GM18867 (cell line): ENCODE data around the gene RYK.
A peak's percentile ranks its signal among the peaks of the same experiment; 100 is the strongest.

Source experiments
- ATAC-seq: cut with Tn5 transposase; IDR thresholded peaks from one replicate; pipeline ENCODE4 v1.9.1; 2021; ENCODE audit warnings: mild to moderate bottlenecking, moderate library complexity; ENCODE audit not compliant: unreplicated experiment

RYK gene

DNA sequence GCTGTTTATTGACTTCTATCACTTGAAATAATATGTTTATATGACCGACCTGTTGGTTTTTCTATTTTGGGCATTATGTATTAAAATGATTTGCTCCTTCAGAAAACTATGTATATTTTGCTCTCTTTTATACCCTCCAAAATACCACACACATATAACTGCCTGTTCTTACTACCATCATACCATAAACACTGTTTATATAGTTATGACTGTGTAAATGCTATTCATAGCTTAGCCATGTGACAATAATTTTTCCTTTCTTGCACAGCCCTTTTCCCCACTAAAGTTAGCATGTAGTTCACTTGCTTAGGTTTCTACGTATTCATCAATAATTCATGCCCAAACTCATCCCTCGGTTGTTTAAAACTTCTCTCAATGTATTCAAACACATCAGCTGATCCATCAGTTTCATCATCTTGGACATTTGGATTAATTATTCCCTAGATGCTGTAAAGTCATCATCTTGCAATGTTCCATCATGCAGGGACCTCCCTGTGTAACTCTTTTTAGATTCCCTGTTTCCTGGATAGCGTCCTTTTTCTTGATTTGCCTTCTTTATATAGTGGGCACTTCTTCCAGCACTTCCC, 8.2 kb upstream of the RYK start:
- no peak for ATAC-seq

DNA sequence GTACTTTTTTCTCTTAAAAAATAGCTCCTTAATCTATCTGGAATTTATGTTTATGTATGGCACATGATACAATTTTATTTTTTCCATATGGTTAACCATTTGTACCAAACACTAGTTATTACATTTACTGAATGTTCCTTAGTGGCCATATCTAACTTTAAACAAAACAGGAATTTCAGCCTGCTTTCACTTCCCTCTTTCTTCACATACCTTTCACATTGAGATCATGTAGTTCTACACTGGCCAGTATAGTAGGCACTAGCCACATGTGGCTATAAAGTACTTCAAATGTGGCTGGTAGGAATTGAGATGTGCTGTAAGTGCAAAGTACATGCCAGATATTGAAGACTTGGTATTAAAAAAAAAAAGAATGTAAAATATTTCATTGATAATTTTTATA, 4.7 kb upstream of the RYK start:
- ATAC-seq, result no peak

GRCh38 chr3:134253475-134254226, 3.0 kb upstream of the RYK start:
- ATAC-seq, result no peak

GRCh38 chr3:134252766-134253165, 2.1 kb upstream of the RYK start:
- no peak for ATAC-seq

GRCh38 chr3:134251731-134252391, 1.2 kb upstream of the RYK start:
- ATAC-seq, result no peak

DNA sequence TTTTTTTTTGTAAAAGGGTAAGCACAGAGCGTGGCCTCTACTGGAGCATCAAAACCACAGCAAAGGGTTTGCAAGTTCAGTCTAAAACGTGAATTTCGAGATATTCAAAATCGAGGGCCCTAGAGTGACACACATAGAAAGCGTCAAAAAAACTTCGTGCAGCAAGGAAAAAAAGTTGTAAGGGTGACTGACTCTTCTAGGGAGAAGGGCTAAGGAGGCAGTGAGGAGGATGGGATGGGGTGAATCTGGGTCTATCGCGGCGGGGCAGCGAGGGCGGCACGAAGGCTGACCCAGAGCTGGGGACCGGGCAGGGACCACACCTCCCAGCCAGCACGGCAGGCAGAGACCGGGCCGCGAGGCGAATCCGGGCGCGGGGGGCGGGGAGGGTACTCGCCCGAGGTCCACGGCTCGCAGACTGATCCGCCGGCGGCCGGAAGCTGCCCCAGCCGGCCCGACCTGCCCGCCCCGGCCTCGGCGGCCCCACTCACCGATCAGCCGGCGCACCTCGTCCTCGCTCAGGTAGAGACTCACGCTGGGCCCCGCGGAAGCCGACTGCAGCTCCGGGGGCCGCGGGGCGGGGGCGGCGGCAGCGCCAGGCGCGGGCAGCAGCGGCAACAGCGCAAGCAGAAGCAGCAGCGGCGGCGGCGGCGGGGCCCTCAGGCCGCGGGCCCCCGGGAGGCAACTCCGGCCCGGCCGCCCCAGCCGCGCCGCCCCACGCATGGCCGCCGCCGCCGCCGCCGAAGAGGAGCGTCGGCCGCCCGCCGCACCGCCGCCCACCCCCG, 533 bp downstream of the RYK start:
- ATAC-seq, result peak; percentile 51

DNA sequence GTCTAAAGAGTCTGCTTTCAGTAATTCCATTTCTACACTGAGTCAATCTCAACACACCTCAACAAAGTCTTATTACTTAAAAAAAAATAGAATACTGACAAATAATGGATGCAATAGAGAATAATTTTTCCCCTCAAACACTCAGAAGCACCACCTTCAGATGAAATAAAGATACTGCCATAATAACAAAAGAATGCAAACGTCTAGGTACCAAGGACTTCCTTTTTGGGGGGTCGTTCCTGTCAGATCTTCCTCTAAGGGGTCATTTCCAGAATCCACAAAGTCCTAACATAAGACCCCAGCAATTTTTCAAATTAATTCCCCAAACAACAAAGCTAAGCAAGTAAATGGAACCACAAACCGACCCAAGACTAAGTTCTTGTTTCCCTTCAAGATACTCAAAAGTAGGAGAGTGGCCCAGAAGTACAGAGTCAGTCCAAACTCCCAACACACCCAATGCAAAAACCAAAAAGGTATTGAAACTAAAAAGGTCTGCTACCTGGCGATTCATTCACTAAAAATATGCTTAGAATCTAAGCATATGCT, 1.3 kb downstream of the RYK start:
- ATAC-seq, result no peak

- ATAC-seq, result no peak
Observed at GRCh38 chr3:134244921-134245320, 5.7 kb downstream of the RYK start.

- no peak for ATAC-seq
Observed at GRCh38 chr3:134242649-134243617, 7.7 kb downstream of the RYK start.

DNA sequence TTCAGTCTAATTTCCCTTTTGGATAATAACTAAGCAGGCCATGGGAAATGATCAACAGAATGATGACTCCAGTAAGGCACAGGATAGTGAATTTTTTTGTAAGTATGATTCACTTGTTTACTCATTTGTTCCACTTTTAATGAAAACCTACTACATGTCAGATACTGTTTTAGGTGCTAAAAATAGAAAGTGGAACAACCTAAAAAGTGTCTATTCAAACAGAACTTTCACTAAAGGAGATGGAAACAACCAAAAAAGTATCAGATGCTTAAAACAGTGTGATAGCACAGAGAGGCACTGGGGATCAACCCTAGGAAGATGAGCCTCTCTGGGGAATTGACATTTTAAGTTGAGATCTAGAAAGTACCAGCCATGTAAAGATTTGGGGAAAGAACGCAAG, 11.1 kb downstream of the RYK start:
- no peak for ATAC-seq

DNA sequence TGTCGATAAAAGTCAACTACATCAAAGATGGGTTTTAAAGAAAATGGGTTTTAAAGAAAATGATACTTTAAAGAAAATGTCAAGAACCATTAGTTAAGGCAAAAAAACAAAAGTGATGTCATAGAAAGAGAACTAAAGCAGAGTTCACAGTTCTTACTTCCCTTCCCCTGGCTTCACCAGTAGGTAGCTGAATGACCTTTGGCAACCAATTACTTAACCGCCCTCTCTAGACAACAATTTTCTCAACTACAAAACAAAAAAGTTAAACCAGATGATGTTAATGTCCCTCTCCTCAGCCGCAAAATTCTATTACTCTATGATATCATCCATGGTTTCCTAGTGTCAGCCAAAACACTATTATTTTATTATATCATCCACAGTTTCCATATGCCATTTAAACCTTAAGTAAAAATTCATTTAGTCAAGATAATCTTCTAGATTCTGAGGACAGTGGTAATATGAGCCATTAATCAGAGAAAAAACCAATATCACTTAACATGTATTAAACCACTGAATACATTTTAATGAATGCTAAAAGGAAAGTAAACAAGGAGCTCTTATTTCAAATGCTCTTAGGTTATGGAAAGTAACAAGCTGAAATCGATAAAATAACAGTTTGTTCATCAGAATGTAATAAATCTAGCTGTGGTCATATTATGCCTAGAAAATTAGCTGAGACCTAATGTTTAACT, 13.1 kb downstream of the RYK start:
- ATAC-seq, result no peak

- no peak for ATAC-seq
Observed at GRCh38 chr3:134236505-134237170, 14.0 kb downstream of the RYK start.

- ATAC-seq, result no peak
Observed at GRCh38 chr3:134235577-134236076, 15.0 kb downstream of the RYK start.

GRCh38 chr3:134232951-134233350, 17.7 kb downstream of the RYK start:
- ATAC-seq, result no peak

DNA sequence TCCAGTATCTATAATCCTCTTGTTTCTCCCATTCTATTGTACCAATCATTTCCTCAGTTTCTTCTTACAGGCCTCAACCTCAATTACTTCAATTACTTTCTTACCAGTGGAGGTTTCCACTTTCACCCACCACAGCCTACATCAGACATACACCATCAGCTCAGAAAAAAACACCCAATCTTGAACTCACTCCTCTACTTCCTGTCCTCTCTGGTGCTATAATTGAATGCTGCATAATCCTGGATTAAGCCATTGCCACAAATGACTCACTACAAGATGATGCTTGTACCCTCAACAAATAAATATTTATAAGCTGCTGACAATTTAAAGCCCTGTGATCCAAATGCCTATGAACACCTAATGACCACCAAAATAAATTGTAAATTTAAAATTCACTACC, 18.5 kb downstream of the RYK start:
- no peak for ATAC-seq

GRCh38 chr3:134231131-134231530, 19.5 kb downstream of the RYK start:
- ATAC-seq, result no peak

DNA sequence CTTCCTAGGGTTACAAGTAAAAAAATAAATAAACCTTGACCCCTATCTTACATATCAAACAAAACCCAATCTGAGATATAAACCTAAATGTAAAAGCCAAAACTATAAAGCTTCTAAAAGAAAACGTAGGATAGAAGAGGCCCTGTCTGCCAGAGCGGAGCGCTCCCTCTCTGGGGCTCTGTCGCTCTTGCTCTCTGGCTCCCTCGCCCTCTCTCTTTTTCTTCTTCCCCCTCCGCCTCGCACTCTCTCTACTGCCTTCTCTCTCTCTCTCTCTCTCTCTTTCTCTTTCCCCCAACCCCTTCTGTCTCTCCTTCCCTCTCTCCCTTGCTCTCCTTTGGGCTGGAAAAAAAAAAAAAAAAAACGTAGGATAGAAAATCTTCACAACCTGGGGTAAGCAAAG, 21.6 kb downstream of the RYK start:
- ATAC-seq, result no peak

- ATAC-seq, result no peak
Observed at GRCh38 chr3:134228479-134228878, 22.2 kb downstream of the RYK start.

DNA sequence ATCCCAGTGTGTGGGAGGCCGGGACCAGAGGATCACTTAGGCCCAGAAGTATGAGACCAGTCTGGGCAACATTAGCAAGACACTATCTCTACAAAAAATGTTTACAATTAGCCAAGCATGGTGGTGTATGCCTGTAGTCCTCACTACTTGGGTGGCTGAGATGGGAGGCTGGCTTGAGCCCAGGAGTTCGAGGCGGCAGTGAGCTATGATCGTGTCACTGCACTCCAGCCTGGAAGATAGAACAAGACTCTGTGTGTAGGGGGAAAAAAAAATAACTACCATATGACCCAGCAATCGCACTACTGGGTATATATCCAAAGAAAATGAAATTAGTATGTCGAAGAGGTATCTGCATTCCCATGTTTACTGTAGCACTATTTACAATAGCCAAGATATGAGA, 22.6 kb downstream of the RYK start:
- no peak for ATAC-seq
